HFFc6 (cell line): Measurements from ENCODE around the gene ZBTB47. TPM values are rescaled to one million over a fixed set of nuclear protein-coding genes. Genes with fewer than 3 reads are reported as not detected.

Source experiments
- DNase-seq: peaks from one replicate; pipeline ENCODE4 v3.0.0-alpha.2; 2018
- H3K27ac Mint-ChIP-seq: 2 replicates; pipeline ENCODE4 v1.8.0; 2020; ENCODE audit warnings: mild to moderate bottlenecking, mixed read lengths
- H3K27me3 Mint-ChIP-seq: 2 replicates; pipeline ENCODE4 v1.8.0; 2021; ENCODE audit warnings: mild to moderate bottlenecking, moderate library complexity, mixed read lengths; ENCODE audit not compliant: insufficient read depth
- H3K36me3 Mint-ChIP-seq: 2 replicates; pipeline ENCODE4 v1.8.0; 2021; ENCODE audit warnings: low read depth, mixed read lengths
- H3K4me1 Mint-ChIP-seq: 2 replicates; pipeline ENCODE4 v1.8.0; 2020; ENCODE audit warnings: low read depth, mixed read lengths
- H3K4me3 Mint-ChIP-seq: 2 replicates; pipeline ENCODE4 v1.8.0; 2020; ENCODE audit warnings: mild to moderate bottlenecking, moderate library complexity, mixed read lengths
- H3K9me3 Mint-ChIP-seq: 2 replicates; pipeline ENCODE4 v1.8.0; 2020; ENCODE audit warnings: mild to moderate bottlenecking, mixed read lengths
- CTCF ChIP-seq: fragments of 200-600 bp; sonication (generic); IDR thresholded peaks from 2 replicates; pipeline ENCODE4 v1.5.0; 2021; ENCODE audit warnings: antibody characterized with exemption, mild to moderate bottlenecking
- total RNA-seq, 6 experiments: library from RNA; stranded (reverse); fragmentation: NEBNext Ultra II Directional; extraction: Animal tissue kit (Norgen Biotek cat#: 25700); gene quantifications; 2 replicates in 1 of 6; 3 replicates in 5 of 6; pipeline ENCODE4 v1.2.3, GENCODE V29; 2021

ZBTB47 gene
- total RNA-seq, 6 experiments from 2014 or later: 26.3 to 35.7 (median 29.3) TPM

DNA sequence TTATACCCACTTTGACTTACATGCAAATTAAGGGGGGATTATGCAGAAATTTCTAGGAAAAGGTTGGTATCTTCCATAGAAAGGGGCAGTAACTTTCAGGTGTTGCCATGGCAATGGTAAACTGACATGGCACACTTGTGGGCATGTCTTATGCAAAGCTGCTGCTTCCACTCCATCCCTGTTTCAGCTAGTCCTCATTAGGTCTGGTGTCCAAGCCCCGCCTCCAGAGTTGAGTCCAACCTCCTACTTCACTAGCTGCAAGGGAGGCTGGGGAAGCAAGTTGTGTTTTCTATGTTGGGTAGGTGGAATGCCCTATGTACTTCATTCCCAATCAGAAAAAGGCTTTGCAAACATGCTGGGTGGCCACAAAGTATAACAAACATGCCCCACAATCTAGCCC, 17.2 kb downstream of the ZBTB47 start:
- no peaks in the 10 kb centered on the region for H3K36me3 Mint-ChIP-seq
- DNase-seq: no peak
- peaks cover 7% of the 10 kb centered on the region; the same call in 1 of the 2 replicates for H3K4me1 Mint-ChIP-seq
- no peaks in the 10 kb centered on the region for H3K9me3 Mint-ChIP-seq
- TF ChIP-seq CTCF: no peak
- H3K4me3 Mint-ChIP-seq: no peak overlapping the region
- H3K27ac Mint-ChIP-seq: no peak overlapping the region
- peaks cover 16% of the 10 kb centered on the region for H3K27me3 Mint-ChIP-seq

DNA sequence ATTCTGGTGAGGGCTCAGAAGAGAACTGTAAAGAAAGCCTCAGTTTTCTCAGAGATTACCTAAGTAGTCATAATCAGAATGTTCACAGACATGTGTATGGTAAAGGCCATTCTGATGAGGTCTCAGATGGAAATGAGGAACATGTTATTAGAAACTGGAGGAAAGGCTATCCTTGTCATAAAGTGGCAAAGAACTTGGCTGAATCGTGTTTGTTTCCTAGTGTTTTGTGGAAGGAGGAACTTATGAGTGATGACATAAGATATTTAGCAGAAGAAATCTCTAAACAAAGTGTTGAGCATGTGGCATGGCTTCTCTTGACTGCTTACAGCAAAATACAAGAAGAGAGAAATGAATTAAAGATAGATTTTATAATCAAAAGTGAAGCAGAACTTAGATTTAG, 19.0 kb downstream of the ZBTB47 start:
- no peak for TF ChIP-seq CTCF
- peaks cover 20% of the 10 kb centered on the region for H3K27me3 Mint-ChIP-seq

DNA sequence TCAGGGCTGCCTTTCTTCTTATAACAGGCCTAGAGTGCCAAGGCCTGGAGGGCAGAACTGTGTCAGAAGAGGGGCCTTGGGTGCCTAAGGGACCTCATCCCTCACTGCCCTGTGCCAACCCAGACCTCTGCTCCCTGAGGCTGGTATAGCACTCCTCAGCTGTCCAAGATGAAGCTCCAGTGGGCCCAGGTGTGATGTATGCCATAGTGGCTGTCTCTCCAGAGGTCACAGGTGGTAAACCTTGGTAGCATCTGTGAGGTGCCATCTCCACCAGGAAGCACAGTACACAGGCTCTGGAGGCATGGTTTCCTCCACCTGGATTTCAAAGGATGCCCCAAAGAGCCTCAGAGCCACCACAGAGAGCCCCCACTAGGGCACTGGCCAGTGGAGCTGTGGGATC, 19.6 kb downstream of the ZBTB47 start:
- no peaks in the 10 kb centered on the region for H3K4me1 Mint-ChIP-seq
- H3K4me3 Mint-ChIP-seq: no peak overlapping the region
- TF ChIP-seq CTCF: no peak
- no peak overlapping the region for H3K27ac Mint-ChIP-seq
- H3K27me3 Mint-ChIP-seq: peaks cover 20% of the 10 kb centered on the region
- peaks cover 22% of the 10 kb centered on the region for H3K9me3 Mint-ChIP-seq
- DNase-seq: no peak
- no peaks in the 10 kb centered on the region for H3K36me3 Mint-ChIP-seq

More for the DNA sequence above, 19.0 kb downstream of the ZBTB47 start:
- Mint-ChIP-seq H3K9me3 (peaks cover 18% of the 10 kb centered on the region), H3K27ac (no peak overlapping the region), H3K4me3 (no peak overlapping the region), H3K4me1 (peaks cover 3% of the 10 kb centered on the region; the same call in 1 of the 2 replicates), H3K36me3 (no peaks in the 10 kb centered on the region)
- no peak for DNase-seq

DNA sequence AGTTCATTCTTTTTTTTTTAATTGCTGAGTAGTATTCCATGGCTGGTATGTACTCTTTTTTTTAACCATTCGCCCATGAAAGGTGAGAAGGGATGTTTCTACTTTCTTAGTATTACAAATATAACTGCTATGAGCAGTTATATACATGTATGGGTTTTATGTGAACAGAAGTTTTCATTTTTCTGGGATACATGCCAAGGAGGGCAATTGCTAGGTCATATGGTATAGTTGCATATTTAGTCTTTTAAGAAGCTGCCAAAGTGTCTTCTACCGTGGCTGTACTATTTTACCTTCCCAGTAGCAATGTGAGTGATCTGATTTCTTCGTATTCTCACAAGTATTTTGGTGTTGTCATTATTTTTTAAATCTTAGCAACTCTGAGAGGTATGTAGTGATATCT, 20.6 kb downstream of the ZBTB47 start:
- Mint-ChIP-seq H3K9me3 (peaks cover 22% of the 10 kb centered on the region), H3K27me3 (peaks cover 17% of the 10 kb centered on the region)

GRCh38 chr3:42675909-42676308, 22.4 kb downstream of the ZBTB47 start:
- no peak overlapping the region for H3K27ac Mint-ChIP-seq
- H3K4me3 Mint-ChIP-seq: no peak overlapping the region
- DNase-seq: no peak
- peaks cover 22% of the 10 kb centered on the region for H3K9me3 Mint-ChIP-seq
- peaks cover 16% of the 10 kb centered on the region for H3K27me3 Mint-ChIP-seq
- no peaks in the 10 kb centered on the region for H3K36me3 Mint-ChIP-seq
- no peak for TF ChIP-seq CTCF
- peaks cover 12% of the 10 kb centered on the region for H3K4me1 Mint-ChIP-seq

More for the DNA sequence above, 20.6 kb downstream of the ZBTB47 start:
- Mint-ChIP-seq H3K4me1 (no peaks in the 10 kb centered on the region), H3K36me3 (no peaks in the 10 kb centered on the region), H3K4me3 (no peak overlapping the region), H3K27ac (no peak overlapping the region)
- DNase-seq: no peak
- TF ChIP-seq CTCF: no peak

- no peak for TF ChIP-seq CTCF
- Mint-ChIP-seq H3K36me3 (no peaks in the 10 kb centered on the region), H3K4me1 (peaks cover 23% of the 10 kb centered on the region), H3K4me3 (no peak overlapping the region), H3K9me3 (peaks cover 22% of the 10 kb centered on the region), H3K27me3 (peaks cover 14% of the 10 kb centered on the region), H3K27ac (no peak overlapping the region)
- no peak for DNase-seq
Measured at GRCh38 chr3:42678447-42678846, 24.9 kb downstream of the ZBTB47 start.
